Liver (tissue), 8 donors: ENCODE results near the gene SMIM45.

Experiments used
- DNase-seq: peaks from one replicate; pipeline ENCODE4 v3.0.0-alpha.2; 2017; ENCODE audit warnings: low spot score
- H3K27ac ChIP-seq, 2 donors: one replicate each; pipeline ENCODE4 v1.7.0; 2013; ENCODE audit warnings: inconsistent platforms in 2 of 2, low read length in 2 of 2, control low read depth in 1 of 2, low read depth in 1 of 2, mild to moderate bottlenecking in 1 of 2
- H3K27me3 ChIP-seq, 4 donors: one replicate each; pipeline versions ENCODE4 v1.6.1 to v1.7.0; 2013; ENCODE audit warnings: low read length in 3 of 4, inconsistent platforms in 1 of 4, mild to moderate bottlenecking in 1 of 4, moderate library complexity in 1 of 4; ENCODE audit not compliant: control insufficient read depth in 4 of 4, insufficient read depth in 4 of 4
- H3K36me3 ChIP-seq, 4 donors: one replicate each; pipeline versions ENCODE4 v1.6.1 to v1.7.0; 2013; ENCODE audit warnings: low read length in 3 of 4, mild to moderate bottlenecking in 3 of 4, low read depth in 1 of 4, moderate library complexity in 1 of 4; ENCODE audit not compliant: control insufficient read depth in 4 of 4, insufficient read depth in 3 of 4
- H3K4me1 ChIP-seq, 4 donors: one replicate each; pipeline versions ENCODE4 v1.6.1 to v1.7.0; 2013; ENCODE audit warnings: low read length in 3 of 4, mild to moderate bottlenecking in 3 of 4, moderate library complexity in 1 of 4; ENCODE audit not compliant: control insufficient read depth in 4 of 4, insufficient read depth in 4 of 4
- H3K4me3 ChIP-seq, 3 donors: one replicate each; pipeline versions ENCODE4 v1.6.1 to v1.7.0; 2013; ENCODE audit warnings: low read length in 3 of 3, control low read depth in 1 of 3, low read depth in 1 of 3, mild to moderate bottlenecking in 1 of 3
- H3K9ac ChIP-seq, 2 donors: one replicate each; pipeline ENCODE4 v1.7.0; 2013; ENCODE audit warnings: low read length in 2 of 2, mild to moderate bottlenecking in 2 of 2, moderate library complexity in 2 of 2, control low read depth in 1 of 2, low read depth in 1 of 2
- H3K9me3 ChIP-seq, 4 donors: one replicate each; pipeline versions ENCODE4 v1.6.1 to v1.7.0; 2013; ENCODE audit warnings: low read length in 3 of 4; ENCODE audit not compliant: control insufficient read depth in 4 of 4
- CTCF ChIP-seq: fragments of 150-350 bp; IDR thresholded peaks from 2 replicates; pipeline ENCODE4 v1.5.1; 2017; ENCODE audit warnings: improper control_type of control experiment, low read depth, low read length; ENCODE audit not compliant: missing input control
- GABPA ChIP-seq, 2 donors: IDR thresholded peaks in 1 of 2; conservative IDR thresholded peaks in 1 of 2; 2 replicates each; pipeline ENCODE4 v1.6.1; 2016; ENCODE audit warnings: antibody characterized with exemption in 2 of 2, mild to moderate bottlenecking in 1 of 2, moderate library complexity in 1 of 2
- RAD21 ChIP-seq, 2 donors: IDR thresholded peaks; 2 replicates each; pipeline ENCODE4 v1.6.1; 2016; ENCODE audit warnings: antibody characterized with exemption in 2 of 2, mild to moderate bottlenecking in 2 of 2
- TAF1 ChIP-seq: conservative IDR thresholded peaks from 2 replicates; pipeline ENCODE4 v1.6.1; 2016; ENCODE audit warnings: antibody characterized with exemption, mild to moderate bottlenecking
- YY1 ChIP-seq: IDR thresholded peaks from 2 replicates; pipeline ENCODE4 v1.6.1; 2016; ENCODE audit warnings: antibody characterized with exemption, mild to moderate bottlenecking
- WGBS: extraction: QIAGEN DNeasy Blood & Tissue Kit; methylation state at CpG from one replicate; pipeline ENCODE4 v1.1.7; 2013; 5-methylcytosine and 5-hydroxymethylcytosine counted together
- TF ChIP-seq, protein P1 (sequence below): IDR thresholded peaks from 2 replicates; pipeline ENCODE4 v1.6.1; 2016; ENCODE audit warnings: antibody characterized with exemption
- donor health status: healthy.
- donor health status: healthy.
- donor health status: healthy.
- donor health status: healthy.
- donor health status: healthy.

Gene SMIM45

GRCh38 chr22:41939981-41940831, 11.7 kb upstream of the SMIM45 start:
- Histone ChIP-seq H3K4me3 (no peak overlapping the region), H3K9me3 (no peaks in the 10 kb centered on the region), H3K27ac (peak overlapping the region in 1 of 2 donors; percentile 51), H3K27me3 (no peaks in the 10 kb centered on the region), H3K4me1 (no peaks in the 10 kb centered on the region), H3K36me3 (no peaks in the 10 kb centered on the region), H3K9ac (no peak overlapping the region)
- no peak for DNase-seq
- WGBS = 82% methylated on average over 13 of the region's 13 CpGs
- TF ChIP-seq GABPA (IDR thresholded peaks at IDR 0.05 in 1 of 2, conservative IDR thresholded peaks at IDR 0.05 in 1 of 2) (no peak), CTCF (no peak), YY1 (no peak), TAF1 (no peak)

- Histone ChIP-seq H3K9ac (no peak overlapping the region), H3K4me3 (no peak overlapping the region), H3K9me3 (no peaks in the 10 kb centered on the region), H3K27ac (peak overlapping the region in 1 of 2 donors; percentile 4), H3K36me3 (no peaks in the 10 kb centered on the region), H3K27me3 (no peaks in the 10 kb centered on the region), H3K4me1 (peaks cover 0 to 6% (median 4%) of the 10 kb centered on the region in 4 donors)
- DNase-seq = peak; percentile 83
- WGBS = 49% methylated on average over 13 of the region's 13 CpGs
- peak; percentile 99 for TF ChIP-seq RAD21 (IDR thresholded peaks at IDR 0.05)
- peak; percentile 96 for TF ChIP-seq CTCF
- TF ChIP-seq, protein P1, sequence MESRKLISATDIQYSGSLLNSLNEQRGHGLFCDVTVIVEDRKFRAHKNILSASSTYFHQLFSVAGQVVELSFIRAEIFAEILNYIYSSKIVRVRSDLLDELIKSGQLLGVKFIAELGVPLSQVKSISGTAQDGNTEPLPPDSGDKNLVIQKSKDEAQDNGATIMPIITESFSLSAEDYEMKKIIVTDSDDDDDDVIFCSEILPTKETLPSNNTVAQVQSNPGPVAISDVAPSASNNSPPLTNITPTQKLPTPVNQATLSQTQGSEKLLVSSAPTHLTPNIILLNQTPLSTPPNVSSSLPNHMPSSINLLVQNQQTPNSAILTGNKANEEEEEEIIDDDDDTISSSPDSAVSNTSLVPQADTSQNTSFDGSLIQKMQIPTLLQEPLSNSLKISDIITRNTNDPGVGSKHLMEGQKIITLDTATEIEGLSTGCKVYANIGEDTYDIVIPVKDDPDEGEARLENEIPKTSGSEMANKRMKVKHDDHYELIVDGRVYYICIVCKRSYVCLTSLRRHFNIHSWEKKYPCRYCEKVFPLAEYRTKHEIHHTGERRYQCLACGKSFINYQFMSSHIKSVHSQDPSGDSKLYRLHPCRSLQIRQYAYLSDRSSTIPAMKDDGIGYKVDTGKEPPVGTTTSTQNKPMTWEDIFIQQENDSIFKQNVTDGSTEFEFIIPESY = no peak
These were observed 10.9 kb upstream of the SMIM45 start for GRCh38 chr22:41940832-41941765.
